ENCODE results near the gene RGL1. TPM values are rescaled to one million over a fixed set of nuclear protein-coding genes. Genes with fewer than 3 reads are reported as not detected.
A peak's percentile ranks its signal among the peaks of the same experiment; 100 is the strongest.

RGL1 gene
- total and polyA plus RNA-seq, 9 of the 15 experiments (the other 6 are each of a cell fraction or from before 2014, with no cell fraction given), result under 0.01 to 0.07 (median 0.04) TPM

DNA sequence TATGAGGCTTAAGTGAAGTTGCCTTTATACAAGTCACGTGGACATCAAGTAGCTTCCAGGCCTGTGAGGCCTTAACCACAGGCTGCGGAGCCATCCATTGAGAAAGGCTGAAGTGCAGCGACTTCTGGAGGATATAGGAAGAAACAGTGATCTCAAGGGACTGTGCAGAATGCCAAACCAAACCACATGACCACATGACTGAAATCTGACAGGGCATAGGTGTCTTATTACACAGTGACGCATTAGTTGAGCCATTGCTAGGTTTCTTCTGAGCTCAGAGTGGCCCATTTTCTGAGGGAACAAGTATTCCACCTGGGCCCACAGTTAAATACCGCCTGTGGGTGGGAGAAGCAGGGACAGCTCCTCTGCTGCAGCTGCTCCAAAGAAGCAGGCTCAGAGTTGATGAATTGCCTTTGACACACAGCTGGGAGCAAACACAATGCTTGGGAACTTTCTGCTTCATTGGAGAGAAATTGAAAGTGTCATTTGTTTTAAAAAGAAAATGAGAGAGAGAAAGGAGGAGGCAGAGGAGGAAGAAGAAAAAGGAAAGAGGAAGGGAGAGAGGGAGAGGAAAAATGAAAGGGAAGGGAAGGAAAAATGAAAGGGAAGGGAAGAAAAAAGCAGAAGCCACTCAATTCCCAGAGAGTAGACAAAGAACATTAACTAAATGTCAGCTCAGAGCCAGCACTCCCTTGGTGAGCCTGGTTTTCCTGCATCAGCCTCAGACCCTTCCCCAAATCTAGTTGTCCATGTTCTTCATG is 138.2 kb downstream of the RGL1 start (continued):
- TF ChIP-seq SMARCC2 (IDR thresholded peaks at IDR 0.05; ENCODE audit: low read depth) (no peak), SIX5 (IDR thresholded peaks at IDR 0.05; ENCODE audit: borderline replicate concordance in 1 of 2, insufficient read depth in 1 of 2, low read depth in 1 of 2, low read length in 2 of 2) (no peak), USF1 (CRISPR knock-in tag; IDR thresholded peaks at IDR 0.05) (peak; percentile 78), ZNF766 (CRISPR knock-in tag; conservative IDR thresholded peaks at IDR 0.05) (peak; percentile 76; the same call in 1 of the 2 replicates), ARHGAP35 (IDR thresholded peaks at IDR 0.05; ENCODE audit: partially characterized antibody) (no peak), CREM (IDR thresholded peaks at IDR 0.05; ENCODE audit: low read depth) (peak; percentile 28; the same call in 1 of the 2 replicates), MLLT1 (IDR thresholded peaks at IDR 0.05) (peak in 1 of 2 experiments; percentile 75; a peak in 2 of 4 replicates), ZNF586 (CRISPR knock-in tag; conservative IDR thresholded peaks at IDR 0.05) (no peak), NFE2L1 (tag; IDR thresholded peaks at IDR 0.05; ENCODE audit: borderline replicate concordance, low read depth) (no peak), CBX5 (IDR thresholded peaks at IDR 0.05; ENCODE audit: borderline replicate concordance, low read depth) (no peak)
- TF ChIP-seq, protein P1, sequence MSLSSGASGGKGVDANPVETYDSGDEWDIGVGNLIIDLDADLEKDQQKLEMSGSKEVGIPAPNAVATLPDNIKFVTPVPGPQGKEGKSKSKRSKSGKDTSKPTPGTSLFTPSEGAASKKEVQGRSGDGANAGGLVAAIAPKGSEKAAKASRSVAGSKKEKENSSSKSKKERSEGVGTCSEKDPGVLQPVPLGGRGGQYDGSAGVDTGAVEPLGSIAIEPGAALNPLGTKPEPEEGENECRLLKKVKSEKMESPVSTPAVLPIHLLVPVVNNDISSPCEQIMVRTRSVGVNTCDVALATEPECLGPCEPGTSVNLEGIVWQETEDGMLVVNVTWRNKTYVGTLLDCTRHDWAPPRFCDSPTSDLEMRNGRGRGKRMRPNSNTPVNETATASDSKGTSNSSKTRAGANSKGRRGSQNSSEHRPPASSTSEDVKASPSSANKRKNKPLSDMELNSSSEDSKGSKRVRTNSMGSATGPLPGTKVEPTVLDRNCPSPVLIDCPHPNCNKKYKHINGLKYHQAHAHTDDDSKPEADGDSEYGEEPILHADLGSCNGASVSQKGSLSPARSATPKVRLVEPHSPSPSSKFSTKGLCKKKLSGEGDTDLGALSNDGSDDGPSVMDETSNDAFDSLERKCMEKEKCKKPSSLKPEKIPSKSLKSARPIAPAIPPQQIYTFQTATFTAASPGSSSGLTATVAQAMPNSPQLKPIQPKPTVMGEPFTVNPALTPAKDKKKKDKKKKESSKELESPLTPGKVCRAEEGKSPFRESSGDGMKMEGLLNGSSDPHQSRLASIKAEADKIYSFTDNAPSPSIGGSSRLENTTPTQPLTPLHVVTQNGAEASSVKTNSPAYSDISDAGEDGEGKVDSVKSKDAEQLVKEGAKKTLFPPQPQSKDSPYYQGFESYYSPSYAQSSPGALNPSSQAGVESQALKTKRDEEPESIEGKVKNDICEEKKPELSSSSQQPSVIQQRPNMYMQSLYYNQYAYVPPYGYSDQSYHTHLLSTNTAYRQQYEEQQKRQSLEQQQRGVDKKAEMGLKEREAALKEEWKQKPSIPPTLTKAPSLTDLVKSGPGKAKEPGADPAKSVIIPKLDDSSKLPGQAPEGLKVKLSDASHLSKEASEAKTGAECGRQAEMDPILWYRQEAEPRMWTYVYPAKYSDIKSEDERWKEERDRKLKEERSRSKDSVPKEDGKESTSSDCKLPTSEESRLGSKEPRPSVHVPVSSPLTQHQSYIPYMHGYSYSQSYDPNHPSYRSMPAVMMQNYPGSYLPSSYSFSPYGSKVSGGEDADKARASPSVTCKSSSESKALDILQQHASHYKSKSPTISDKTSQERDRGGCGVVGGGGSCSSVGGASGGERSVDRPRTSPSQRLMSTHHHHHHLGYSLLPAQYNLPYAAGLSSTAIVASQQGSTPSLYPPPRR (CRISPR knock-in tag; IDR thresholded peaks at IDR 0.05; ENCODE audit: borderline replicate concordance), result no peak
- TF ChIP-seq, protein P2, sequence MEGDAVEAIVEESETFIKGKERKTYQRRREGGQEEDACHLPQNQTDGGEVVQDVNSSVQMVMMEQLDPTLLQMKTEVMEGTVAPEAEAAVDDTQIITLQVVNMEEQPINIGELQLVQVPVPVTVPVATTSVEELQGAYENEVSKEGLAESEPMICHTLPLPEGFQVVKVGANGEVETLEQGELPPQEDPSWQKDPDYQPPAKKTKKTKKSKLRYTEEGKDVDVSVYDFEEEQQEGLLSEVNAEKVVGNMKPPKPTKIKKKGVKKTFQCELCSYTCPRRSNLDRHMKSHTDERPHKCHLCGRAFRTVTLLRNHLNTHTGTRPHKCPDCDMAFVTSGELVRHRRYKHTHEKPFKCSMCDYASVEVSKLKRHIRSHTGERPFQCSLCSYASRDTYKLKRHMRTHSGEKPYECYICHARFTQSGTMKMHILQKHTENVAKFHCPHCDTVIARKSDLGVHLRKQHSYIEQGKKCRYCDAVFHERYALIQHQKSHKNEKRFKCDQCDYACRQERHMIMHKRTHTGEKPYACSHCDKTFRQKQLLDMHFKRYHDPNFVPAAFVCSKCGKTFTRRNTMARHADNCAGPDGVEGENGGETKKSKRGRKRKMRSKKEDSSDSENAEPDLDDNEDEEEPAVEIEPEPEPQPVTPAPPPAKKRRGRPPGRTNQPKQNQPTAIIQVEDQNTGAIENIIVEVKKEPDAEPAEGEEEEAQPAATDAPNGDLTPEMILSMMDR (IDR thresholded peaks at IDR 0.05 in 2 of 3, conservative IDR thresholded peaks at IDR 0.05 in 1 of 3; ENCODE audit: insufficient read depth in 2 of 3, low read depth in 1 of 3, low read length in 3 of 3), result peak in 1 of 3 experiments; percentile 22; a peak in 1 of 6 replicates
- TF ChIP-seq, protein P3, sequence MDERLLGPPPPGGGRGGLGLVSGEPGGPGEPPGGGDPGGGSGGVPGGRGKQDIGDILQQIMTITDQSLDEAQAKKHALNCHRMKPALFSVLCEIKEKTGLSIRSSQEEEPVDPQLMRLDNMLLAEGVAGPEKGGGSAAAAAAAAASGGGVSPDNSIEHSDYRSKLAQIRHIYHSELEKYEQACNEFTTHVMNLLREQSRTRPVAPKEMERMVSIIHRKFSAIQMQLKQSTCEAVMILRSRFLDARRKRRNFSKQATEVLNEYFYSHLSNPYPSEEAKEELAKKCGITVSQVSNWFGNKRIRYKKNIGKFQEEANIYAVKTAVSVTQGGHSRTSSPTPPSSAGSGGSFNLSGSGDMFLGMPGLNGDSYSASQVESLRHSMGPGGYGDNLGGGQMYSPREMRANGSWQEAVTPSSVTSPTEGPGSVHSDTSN (CRISPR knock-in tag; IDR thresholded peaks at IDR 0.05; ENCODE audit: low read depth), result no peak
- TF ChIP-seq, protein P3 (tag; conservative IDR thresholded peaks at IDR 0.05; ENCODE audit: low read depth), result 0 out of 2 replicates have a peak, but pooled peaks have one; percentile 37

Measured in K562 (cell line).